HFFc6 (cell line): ENCODE measurements around the gene KATNB1. TPM values are rescaled to one million over a fixed set of nuclear protein-coding genes. Genes with fewer than 3 reads are reported as not detected.

Experiments used
- DNase-seq: peaks from one replicate; pipeline ENCODE4 v3.0.0-alpha.2; 2018
- H3K27ac Mint-ChIP-seq: 2 replicates; pipeline ENCODE4 v1.8.0; 2020; ENCODE audit warnings: mild to moderate bottlenecking, mixed read lengths
- H3K27me3 Mint-ChIP-seq: 2 replicates; pipeline ENCODE4 v1.8.0; 2021; ENCODE audit warnings: mild to moderate bottlenecking, moderate library complexity, mixed read lengths; ENCODE audit not compliant: insufficient read depth
- H3K36me3 Mint-ChIP-seq: 2 replicates; pipeline ENCODE4 v1.8.0; 2021; ENCODE audit warnings: low read depth, mixed read lengths
- H3K4me1 Mint-ChIP-seq: 2 replicates; pipeline ENCODE4 v1.8.0; 2020; ENCODE audit warnings: low read depth, mixed read lengths
- H3K4me3 Mint-ChIP-seq: 2 replicates; pipeline ENCODE4 v1.8.0; 2020; ENCODE audit warnings: mild to moderate bottlenecking, moderate library complexity, mixed read lengths
- H3K9me3 Mint-ChIP-seq: 2 replicates; pipeline ENCODE4 v1.8.0; 2020; ENCODE audit warnings: mild to moderate bottlenecking, mixed read lengths
- CTCF ChIP-seq: fragments of 200-600 bp; sonication (generic); IDR thresholded peaks from 2 replicates; pipeline ENCODE4 v1.5.0; 2021; ENCODE audit warnings: antibody characterized with exemption, mild to moderate bottlenecking
- total RNA-seq, 6 experiments: library from RNA; stranded (reverse); fragmentation: NEBNext Ultra II Directional; extraction: Animal tissue kit (Norgen Biotek cat#: 25700); gene quantifications; 2 replicates in 1 of 6; 3 replicates in 5 of 6; pipeline ENCODE4 v1.2.3, GENCODE V29; 2021

Gene KATNB1
- total RNA-seq, 6 experiments from 2014 or later: 20.4 to 22.1 (median 21.6) TPM

GRCh38 chr16:57720142-57720575 is 15.4 kb upstream of the KATNB1 start:
- H3K27me3 Mint-ChIP-seq: peaks cover 34% of the 10 kb centered on the region
- no peaks in the 10 kb centered on the region for H3K36me3 Mint-ChIP-seq
- no peaks in the 10 kb centered on the region for H3K9me3 Mint-ChIP-seq
- DNase-seq: peak; percentile 47
- H3K27ac Mint-ChIP-seq: no peak overlapping the region
- peak; percentile 85 for TF ChIP-seq CTCF
- no peaks in the 10 kb centered on the region for H3K4me1 Mint-ChIP-seq
- no peak overlapping the region for H3K4me3 Mint-ChIP-seq

- Mint-ChIP-seq H3K27ac (no peak overlapping the region), H3K4me3 (no peak overlapping the region), H3K4me1 (no peaks in the 10 kb centered on the region), H3K9me3 (no peaks in the 10 kb centered on the region), H3K36me3 (no peaks in the 10 kb centered on the region), H3K27me3 (peaks cover 24% of the 10 kb centered on the region)
- no peak for DNase-seq
- no peak for TF ChIP-seq CTCF
Observed at GRCh38 chr16:57721356-57722209, 14.0 kb upstream of the KATNB1 start.

GRCh38 chr16:57722210-57722499 is 13.4 kb upstream of the KATNB1 start:
- no peak overlapping the region for H3K27ac Mint-ChIP-seq
- H3K27me3 Mint-ChIP-seq: peaks cover 21% of the 10 kb centered on the region
- no peaks in the 10 kb centered on the region for H3K4me1 Mint-ChIP-seq
- H3K4me3 Mint-ChIP-seq: no peak overlapping the region
- DNase-seq: no peak
- TF ChIP-seq CTCF: no peak
- H3K36me3 Mint-ChIP-seq: no peaks in the 10 kb centered on the region
- no peaks in the 10 kb centered on the region for H3K9me3 Mint-ChIP-seq

- no peak for TF ChIP-seq CTCF
- Mint-ChIP-seq H3K4me3 (no peak overlapping the region), H3K4me1 (no peaks in the 10 kb centered on the region), H3K36me3 (no peaks in the 10 kb centered on the region), H3K27ac (no peak overlapping the region), H3K9me3 (no peaks in the 10 kb centered on the region), H3K27me3 (peaks cover 17% of the 10 kb centered on the region)
- DNase-seq: no peak
Observed at GRCh38 chr16:57722651-57723050, 12.9 kb upstream of the KATNB1 start.

GRCh38 chr16:57723170-57723569 is 12.4 kb upstream of the KATNB1 start:
- H3K4me3 Mint-ChIP-seq: no peak overlapping the region
- no peak overlapping the region for H3K27ac Mint-ChIP-seq
- H3K4me1 Mint-ChIP-seq: no peaks in the 10 kb centered on the region
- no peaks in the 10 kb centered on the region for H3K36me3 Mint-ChIP-seq
- no peaks in the 10 kb centered on the region for H3K9me3 Mint-ChIP-seq
- TF ChIP-seq CTCF: peak; percentile 46
- peaks cover 13% of the 10 kb centered on the region for H3K27me3 Mint-ChIP-seq
- no peak for DNase-seq
